Measurements from ENCODE around the gene STARD6. TPM values are rescaled to one million over a fixed set of nuclear protein-coding genes. Genes with fewer than 3 reads are reported as not detected.
A peak's percentile ranks its signal among the peaks of the same experiment; 100 is the strongest.
"Not testable (repeated sequence)": the region's sequence is repeated elsewhere in the genome, so short reads cannot be mapped to it uniquely, and the experiment has no call there.

STARD6 gene
- total RNA-seq, 2 experiments from 2014 or later, result not detected

DNA sequence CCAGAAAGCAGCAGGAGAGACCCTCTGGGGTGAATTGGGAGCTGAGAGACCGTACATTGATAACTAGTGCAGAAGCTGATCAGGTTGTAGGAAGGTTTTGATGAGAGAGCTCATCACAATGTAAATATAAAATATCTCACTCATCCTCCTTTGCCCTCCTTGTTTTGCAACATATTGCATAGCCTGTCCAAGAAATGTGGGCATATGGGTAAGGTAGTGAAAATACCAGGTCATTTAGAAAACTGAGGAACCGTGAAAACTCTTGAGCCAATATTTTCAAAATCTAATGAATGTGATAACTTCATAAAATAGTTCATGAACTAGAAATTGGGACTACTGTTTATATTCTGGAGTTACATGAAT lies 31.5 kb upstream of the STARD6 start:
- peaks cover 16% of the 10 kb centered on the region for H3K27me3 Mint-ChIP-seq
- intact Hi-C loops (cut with DNase I, micrococcal nuclease), result no loop called here
- ChIA-PET POLR2A (no interaction called here), CTCF (no interaction called here)
- Histone ChIP-seq H3K4me3 (ENCODE audit: low read length) (no peak overlapping the region), H3K9me3 (ENCODE audit: control insufficient read depth in 1 of 2, insufficient read depth in 1 of 2, low read length in 2 of 2) (no peaks in the 10 kb centered on the region), H3K4me1 (ENCODE audit: insufficient read depth, low read length) (no peaks in the 10 kb centered on the region), H3K27me3 (ENCODE audit: control insufficient read depth in 1 of 2, insufficient read depth in 2 of 2, low read length in 2 of 2) (no peaks in the 10 kb centered on the region), H3K27ac (ENCODE audit: low read depth in 1 of 2, low read length in 2 of 2) (no peak overlapping the region), H3K36me3 (ENCODE audit: insufficient read depth, low read length) (no peaks in the 10 kb centered on the region)
- ATAC-seq (ENCODE audit: poor library complexity), result no peak
- no peaks in the 10 kb centered on the region for H3K4me1 Mint-ChIP-seq (ENCODE audit: low read depth)
- no peaks in the 10 kb centered on the region for H3K9me3 Mint-ChIP-seq
- H3K27ac Mint-ChIP-seq, result no peak overlapping the region
- no peak overlapping the region for H3K4me3 Mint-ChIP-seq
- TF ChIP-seq, protein P1, sequence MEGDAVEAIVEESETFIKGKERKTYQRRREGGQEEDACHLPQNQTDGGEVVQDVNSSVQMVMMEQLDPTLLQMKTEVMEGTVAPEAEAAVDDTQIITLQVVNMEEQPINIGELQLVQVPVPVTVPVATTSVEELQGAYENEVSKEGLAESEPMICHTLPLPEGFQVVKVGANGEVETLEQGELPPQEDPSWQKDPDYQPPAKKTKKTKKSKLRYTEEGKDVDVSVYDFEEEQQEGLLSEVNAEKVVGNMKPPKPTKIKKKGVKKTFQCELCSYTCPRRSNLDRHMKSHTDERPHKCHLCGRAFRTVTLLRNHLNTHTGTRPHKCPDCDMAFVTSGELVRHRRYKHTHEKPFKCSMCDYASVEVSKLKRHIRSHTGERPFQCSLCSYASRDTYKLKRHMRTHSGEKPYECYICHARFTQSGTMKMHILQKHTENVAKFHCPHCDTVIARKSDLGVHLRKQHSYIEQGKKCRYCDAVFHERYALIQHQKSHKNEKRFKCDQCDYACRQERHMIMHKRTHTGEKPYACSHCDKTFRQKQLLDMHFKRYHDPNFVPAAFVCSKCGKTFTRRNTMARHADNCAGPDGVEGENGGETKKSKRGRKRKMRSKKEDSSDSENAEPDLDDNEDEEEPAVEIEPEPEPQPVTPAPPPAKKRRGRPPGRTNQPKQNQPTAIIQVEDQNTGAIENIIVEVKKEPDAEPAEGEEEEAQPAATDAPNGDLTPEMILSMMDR (IDR thresholded peaks at IDR 0.05), result no peak
- no peak for DNase-seq
- no peaks in the 10 kb centered on the region for H3K36me3 Mint-ChIP-seq (ENCODE audit: low read depth)

DNA sequence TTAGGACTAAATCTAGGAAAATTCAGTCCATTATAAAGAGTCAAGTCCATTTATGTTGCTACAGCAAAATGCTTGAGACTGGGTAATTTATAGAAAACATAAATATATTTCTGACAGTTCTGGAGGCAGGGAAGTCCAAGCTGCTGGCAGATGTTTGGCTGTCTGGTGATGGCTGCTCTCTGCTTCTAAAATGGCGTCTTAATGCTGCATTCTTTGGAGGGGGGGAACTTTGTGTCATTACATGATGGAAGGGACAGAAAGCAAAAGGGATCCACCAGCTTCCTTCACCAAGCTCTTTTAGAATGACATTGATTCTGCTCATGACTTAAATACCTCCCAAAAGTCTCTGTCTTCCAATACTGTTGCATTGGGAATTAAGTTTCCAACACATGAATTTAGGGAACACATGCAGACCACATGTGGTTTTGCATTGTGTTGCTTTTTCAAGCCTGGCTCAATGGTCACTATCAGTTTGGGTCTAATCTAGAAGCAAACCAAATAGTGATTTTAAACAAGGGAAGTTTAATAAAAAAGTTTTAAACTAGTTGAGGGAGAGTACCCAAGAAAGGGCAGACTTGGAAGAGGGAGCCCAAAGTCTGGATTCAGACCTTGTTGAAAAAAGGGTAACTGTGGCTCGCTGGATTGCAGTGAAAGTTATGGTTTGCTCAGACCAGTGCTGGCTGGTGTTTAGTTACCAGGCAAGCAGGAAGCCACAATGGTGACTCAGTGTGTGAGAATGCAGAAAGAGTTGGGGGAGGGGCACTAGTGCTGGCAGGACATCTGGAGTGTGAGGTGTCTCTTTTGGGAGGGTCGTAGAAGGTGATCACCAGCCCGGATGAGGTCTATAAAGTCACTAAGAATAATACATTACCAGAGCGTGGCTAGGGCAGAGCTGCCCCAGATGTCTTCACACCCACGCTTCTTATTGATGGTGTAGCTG lies 30.8 kb upstream of the STARD6 start:
- ChIA-PET CTCF (no interaction called here), POLR2A (no interaction called here)
- ATAC-seq (ENCODE audit: poor library complexity) (no peak), DNase-seq (peak in 3 of 14 experiments; percentile 1 to 14 (median 4))
- H3K4me3 ChIP-seq (ENCODE audit: low read length), result no peak overlapping the region
- no peaks in the 10 kb centered on the region for H3K4me1 Mint-ChIP-seq (ENCODE audit: low read depth)
- no peaks in the 10 kb centered on the region for H3K36me3 ChIP-seq (ENCODE audit: insufficient read depth, low read length)
- intact Hi-C loops (cut with DNase I, micrococcal nuclease), result no loop called here
- no peak overlapping the region for H3K27ac ChIP-seq (ENCODE audit: low read depth in 1 of 2, low read length in 2 of 2)
- H3K9me3 Mint-ChIP-seq, result no peaks in the 10 kb centered on the region
- TF ChIP-seq, protein P1 (IDR thresholded peaks at IDR 0.05), result no peak
- H3K27me3 ChIP-seq (ENCODE audit: control insufficient read depth in 1 of 2, insufficient read depth in 2 of 2, low read length in 2 of 2), result no peaks in the 10 kb centered on the region
- no peak overlapping the region for H3K27ac Mint-ChIP-seq
- no peak overlapping the region for H3K4me3 Mint-ChIP-seq
- H3K27me3 Mint-ChIP-seq, result peaks cover 16% of the 10 kb centered on the region
- H3K4me1 ChIP-seq (ENCODE audit: insufficient read depth, low read length), result no peaks in the 10 kb centered on the region
- no peaks in the 10 kb centered on the region for H3K9me3 ChIP-seq (ENCODE audit: control insufficient read depth in 1 of 2, insufficient read depth in 1 of 2, low read length in 2 of 2)
- no peaks in the 10 kb centered on the region for H3K36me3 Mint-ChIP-seq (ENCODE audit: low read depth)

DNA sequence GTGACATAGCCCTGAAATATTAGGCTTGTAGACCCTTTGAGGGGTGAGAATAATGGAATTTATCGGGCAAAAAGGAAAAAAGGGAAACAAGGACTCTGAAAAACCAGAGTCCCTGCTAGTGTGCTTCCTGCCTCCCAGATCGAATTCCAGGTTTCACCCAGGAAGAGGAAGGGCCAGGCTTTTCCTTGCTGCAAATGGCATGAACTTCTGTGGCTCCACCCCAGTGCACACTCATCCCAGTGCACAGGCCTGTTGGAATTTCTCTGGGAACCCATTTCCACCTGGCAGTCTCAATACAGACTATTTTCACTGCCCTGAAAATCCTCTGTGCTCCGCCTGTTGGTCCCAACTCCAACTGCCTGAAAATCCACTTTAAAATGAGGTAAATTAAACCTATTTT lies 30.0 kb upstream of the STARD6 start:
- TF ChIP-seq, protein P1 (IDR thresholded peaks at IDR 0.05), result no peak
- intact Hi-C loops (cut with DNase I, micrococcal nuclease), result no loop called here
- no peak overlapping the region for H3K4me3 ChIP-seq (ENCODE audit: low read length)
- peaks cover 14% of the 10 kb centered on the region for H3K27me3 Mint-ChIP-seq
- H3K4me1 ChIP-seq (ENCODE audit: insufficient read depth, low read length), result no peaks in the 10 kb centered on the region
- ChIA-PET CTCF (no interaction called here), POLR2A (no interaction called here)
- no peaks in the 10 kb centered on the region for H3K27me3 ChIP-seq (ENCODE audit: control insufficient read depth in 1 of 2, insufficient read depth in 2 of 2, low read length in 2 of 2)
- H3K9me3 ChIP-seq (ENCODE audit: control insufficient read depth in 1 of 2, insufficient read depth in 1 of 2, low read length in 2 of 2), result no peaks in the 10 kb centered on the region
- DNase-seq (no peak), ATAC-seq (ENCODE audit: poor library complexity) (no peak)
- no peaks in the 10 kb centered on the region for H3K4me1 Mint-ChIP-seq (ENCODE audit: low read depth)
- H3K36me3 Mint-ChIP-seq (ENCODE audit: low read depth), result no peaks in the 10 kb centered on the region
- no peaks in the 10 kb centered on the region for H3K9me3 Mint-ChIP-seq
- no peak overlapping the region for H3K27ac Mint-ChIP-seq
- no peaks in the 10 kb centered on the region for H3K36me3 ChIP-seq (ENCODE audit: insufficient read depth, low read length)
- H3K4me3 Mint-ChIP-seq, result no peak overlapping the region
- H3K27ac ChIP-seq (ENCODE audit: low read depth in 1 of 2, low read length in 2 of 2), result no peak overlapping the region

DNA sequence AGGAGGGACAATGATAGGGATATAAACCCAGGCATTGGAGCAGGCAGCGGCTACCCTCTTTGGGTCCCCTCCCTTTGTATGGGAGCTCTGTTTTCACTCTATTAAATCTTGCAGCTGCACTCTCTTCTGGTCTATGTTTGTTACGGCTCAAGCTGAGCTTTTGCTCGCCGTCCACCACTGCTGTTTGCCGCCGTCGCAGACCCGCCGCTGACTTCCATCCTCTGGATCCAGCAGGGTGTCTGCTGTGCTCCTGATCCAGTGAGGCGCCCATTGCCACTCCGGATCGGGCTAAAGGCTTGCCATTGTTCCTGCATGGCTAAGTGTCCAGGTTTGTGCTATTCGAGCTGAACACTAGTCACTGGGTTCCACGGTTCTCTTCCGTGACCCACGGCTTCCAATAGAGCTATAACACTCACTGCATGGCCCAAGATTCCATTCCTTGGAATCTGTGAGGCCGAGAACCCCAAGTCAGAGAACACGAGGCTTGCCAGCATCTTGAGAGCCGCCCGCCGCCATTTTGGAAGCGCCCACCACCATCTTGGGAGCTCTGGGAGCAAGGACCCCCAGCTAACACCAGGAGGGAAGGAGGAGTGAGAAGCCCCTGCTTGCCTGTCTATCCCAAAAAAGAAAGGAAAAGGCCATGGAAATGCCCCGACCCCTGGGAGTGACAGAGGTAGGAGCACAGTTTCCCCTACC lies 29.3 kb upstream of the STARD6 start:
- H3K9me3 Mint-ChIP-seq; H3K4me3 Mint-ChIP-seq; H3K4me1 ChIP-seq (ENCODE audit: insufficient read depth, low read length); intact Hi-C loops (cut with DNase I, micrococcal nuclease); H3K36me3 Mint-ChIP-seq (ENCODE audit: low read depth); H3K27ac ChIP-seq (ENCODE audit: low read depth in 1 of 2, low read length in 2 of 2); H3K36me3 ChIP-seq (ENCODE audit: insufficient read depth, low read length); H3K4me1 Mint-ChIP-seq (ENCODE audit: low read depth); ATAC-seq (ENCODE audit: poor library complexity); H3K9me3 ChIP-seq (ENCODE audit: control insufficient read depth in 1 of 2, insufficient read depth in 1 of 2, low read length in 2 of 2); CTCF ChIA-PET; H3K27ac Mint-ChIP-seq; H3K4me3 ChIP-seq (ENCODE audit: low read length); POLR2A ChIA-PET; DNase-seq; H3K27me3 ChIP-seq (ENCODE audit: control insufficient read depth in 1 of 2, insufficient read depth in 2 of 2, low read length in 2 of 2): not testable (repeated sequence)
- peaks cover 10% of the 10 kb centered on the region for H3K27me3 Mint-ChIP-seq

Measured in CD4-positive, alpha-beta T cell (primary cell).